ENCODE results near the gene BIN1.

DNA sequence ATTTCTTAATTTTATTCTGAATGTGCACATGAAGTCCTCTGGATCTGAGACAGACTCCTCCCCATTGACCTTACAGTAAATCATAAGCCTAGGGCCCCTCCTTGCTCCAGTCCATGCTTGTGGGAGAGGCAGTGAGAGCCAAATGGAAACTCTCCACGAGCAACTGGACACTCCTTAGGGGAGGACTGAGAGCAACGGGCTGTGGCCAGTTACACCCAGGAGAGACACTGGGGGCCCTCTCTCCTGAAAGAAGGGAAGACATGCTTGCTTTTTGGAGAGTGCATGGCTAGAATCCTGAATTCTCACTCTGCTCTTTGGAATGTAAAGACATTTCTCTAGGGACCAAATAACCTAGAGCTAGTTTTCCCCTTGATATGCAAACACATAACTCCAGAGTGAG, 49.0 kb upstream of the BIN1 start:
- TF ChIP-seq CTCF (IDR thresholded peaks at IDR 0.05; ENCODE audit: insufficient read depth, low read depth, low read length): no peak
- TF ChIP-seq EZH2 (IDR thresholded peaks at IDR 0.05; ENCODE audit: insufficient read depth, low read length): no peak

All from astrocyte (in vitro differentiated cells and primary cell).